AG09309 (cell line): ENCODE measurements around the gene NTM.

Experiments
- DNase-seq: peaks from one replicate; pipeline ENCODE4 v3.0.0-alpha.2; 2010; ENCODE audit warnings: low read depth
- H3K4me3 ChIP-seq: 2 replicates; pipeline ENCODE4 v1.5.1; 2011; ENCODE audit warnings: mild to moderate bottlenecking, low read depth, low read length, moderate library complexity; ENCODE audit not compliant: control insufficient read depth
- TF ChIP-seq, protein P1 (sequence below): IDR thresholded peaks from 2 replicates; pipeline ENCODE4 v1.5.1; 2011; ENCODE audit warnings: mild to moderate bottlenecking, low read depth, low read length, inconsistent platforms; ENCODE audit not compliant: insufficient read depth, control insufficient read depth; ENCODE audit errors: missing control alignments

NTM gene

DNA sequence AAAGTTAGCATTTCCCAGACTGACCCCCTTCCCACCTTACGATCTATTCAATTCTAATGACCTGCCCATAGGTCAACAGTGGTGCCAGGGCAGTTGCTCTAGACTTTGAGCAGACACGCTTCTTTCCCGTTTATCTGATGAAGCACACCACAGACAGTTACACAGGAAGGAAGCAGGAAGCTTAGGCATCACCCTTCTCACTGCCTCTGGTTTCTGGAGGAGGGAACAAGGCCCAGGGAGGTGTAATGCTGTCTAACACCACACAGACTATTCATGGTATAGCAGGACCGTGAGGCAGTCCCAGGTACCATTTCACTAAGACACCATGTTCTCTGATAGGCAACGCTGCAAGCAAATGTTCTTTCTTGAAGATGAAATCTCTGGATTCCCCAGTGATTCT, 279.4 kb downstream of the NTM start:
- DNase-seq: no peak
- no peak overlapping the region for H3K4me3 ChIP-seq
- TF ChIP-seq, protein P1, sequence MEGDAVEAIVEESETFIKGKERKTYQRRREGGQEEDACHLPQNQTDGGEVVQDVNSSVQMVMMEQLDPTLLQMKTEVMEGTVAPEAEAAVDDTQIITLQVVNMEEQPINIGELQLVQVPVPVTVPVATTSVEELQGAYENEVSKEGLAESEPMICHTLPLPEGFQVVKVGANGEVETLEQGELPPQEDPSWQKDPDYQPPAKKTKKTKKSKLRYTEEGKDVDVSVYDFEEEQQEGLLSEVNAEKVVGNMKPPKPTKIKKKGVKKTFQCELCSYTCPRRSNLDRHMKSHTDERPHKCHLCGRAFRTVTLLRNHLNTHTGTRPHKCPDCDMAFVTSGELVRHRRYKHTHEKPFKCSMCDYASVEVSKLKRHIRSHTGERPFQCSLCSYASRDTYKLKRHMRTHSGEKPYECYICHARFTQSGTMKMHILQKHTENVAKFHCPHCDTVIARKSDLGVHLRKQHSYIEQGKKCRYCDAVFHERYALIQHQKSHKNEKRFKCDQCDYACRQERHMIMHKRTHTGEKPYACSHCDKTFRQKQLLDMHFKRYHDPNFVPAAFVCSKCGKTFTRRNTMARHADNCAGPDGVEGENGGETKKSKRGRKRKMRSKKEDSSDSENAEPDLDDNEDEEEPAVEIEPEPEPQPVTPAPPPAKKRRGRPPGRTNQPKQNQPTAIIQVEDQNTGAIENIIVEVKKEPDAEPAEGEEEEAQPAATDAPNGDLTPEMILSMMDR: no peak

DNA sequence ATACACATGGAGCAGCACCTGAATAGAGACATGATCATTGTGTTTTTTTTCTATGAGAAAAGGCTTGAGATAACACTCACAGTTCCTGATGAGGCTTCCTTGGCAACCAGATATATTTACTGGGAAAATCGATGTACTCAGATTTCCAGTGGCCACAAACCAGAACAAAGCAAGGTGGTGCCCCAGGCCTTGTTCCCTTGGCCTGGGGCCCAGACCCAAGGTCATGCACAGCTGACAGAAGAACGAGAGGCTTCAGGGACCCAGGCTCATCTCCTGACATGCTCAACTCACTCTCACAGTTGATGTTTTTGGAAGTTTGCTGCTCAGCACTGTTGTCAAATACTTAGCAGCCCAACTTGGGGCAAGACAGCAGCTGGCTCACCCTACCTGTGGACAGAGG, 281.8 kb downstream of the NTM start:
- no peak overlapping the region for H3K4me3 ChIP-seq
- no peak for DNase-seq
- TF ChIP-seq, protein P1: no peak

DNA sequence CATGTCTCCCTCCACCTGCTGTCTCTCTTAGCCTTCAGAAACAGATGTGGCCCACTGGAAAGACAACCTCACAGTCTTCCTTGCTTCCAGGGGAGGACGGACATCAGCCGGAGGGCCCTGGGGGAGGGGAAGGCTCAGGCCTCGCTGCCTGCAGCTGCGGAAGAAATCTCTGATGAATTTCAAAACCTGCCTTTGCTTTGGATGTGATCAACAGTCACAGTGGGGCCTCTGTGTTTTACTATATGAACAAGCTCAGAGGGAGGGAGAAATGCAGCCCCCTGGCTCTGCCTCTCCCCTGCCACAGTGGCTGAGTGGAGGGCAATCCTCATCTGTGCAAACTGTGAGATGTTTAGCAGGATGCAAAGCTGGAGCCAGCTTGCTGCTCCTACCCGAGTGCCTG, 282.8 kb downstream of the NTM start:
- H3K4me3 ChIP-seq: no peak overlapping the region
- TF ChIP-seq, protein P1: no peak
- no peak for DNase-seq

DNA sequence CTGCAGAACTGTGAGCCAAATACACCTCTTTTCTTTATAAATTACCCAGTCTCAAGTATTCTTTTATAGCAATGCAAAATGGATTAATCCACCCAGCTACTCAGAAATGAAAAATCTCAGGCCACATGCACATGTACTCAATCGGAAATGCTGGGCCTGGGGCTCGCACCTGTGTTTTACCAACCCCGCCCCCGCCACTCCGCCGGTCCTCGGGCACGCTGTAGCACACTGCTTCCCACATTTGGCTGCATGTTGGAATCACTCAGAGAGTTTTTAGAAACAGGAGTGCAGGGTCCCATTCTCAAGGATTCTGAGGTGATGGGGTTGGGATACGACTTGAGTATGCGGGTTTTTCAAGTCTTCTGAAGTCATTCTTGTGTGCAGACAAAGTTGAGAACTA, 284.4 kb downstream of the NTM start:
- TF ChIP-seq, protein P1: no peak
- no peak for DNase-seq
- no peak overlapping the region for H3K4me3 ChIP-seq

DNA sequence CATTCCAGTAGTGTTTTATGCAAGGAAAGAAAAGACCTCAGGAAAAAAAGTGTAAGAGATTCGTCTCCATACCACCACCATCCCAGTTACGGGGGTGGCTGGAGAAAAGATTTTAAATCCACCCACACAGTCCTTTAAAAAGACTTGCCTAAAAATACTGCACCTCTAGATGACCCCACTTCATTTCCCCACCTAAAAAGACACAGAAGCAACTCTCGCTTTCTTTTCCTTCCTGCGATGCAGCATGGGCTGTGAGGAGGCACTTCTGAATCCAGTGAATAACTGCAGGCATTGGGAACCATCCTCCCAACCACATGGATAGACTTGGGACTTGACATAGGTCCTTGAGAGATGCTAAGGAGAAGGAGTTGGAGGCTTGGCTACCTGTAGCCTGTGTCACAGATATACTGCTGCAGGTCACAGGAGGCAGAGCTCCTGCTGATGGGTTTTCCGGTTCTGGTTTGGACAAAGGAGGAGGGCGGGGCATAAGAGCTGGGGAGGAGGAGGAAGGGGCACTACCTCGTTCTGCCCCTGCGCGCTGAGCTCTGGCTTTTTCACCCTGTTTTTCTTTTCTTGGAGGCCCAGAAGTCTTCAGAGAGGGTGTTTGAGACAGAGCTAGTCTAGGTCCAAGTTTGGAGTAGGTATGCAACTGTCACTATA, 285.9 kb downstream of the NTM start:
- no peak for DNase-seq

DNA sequence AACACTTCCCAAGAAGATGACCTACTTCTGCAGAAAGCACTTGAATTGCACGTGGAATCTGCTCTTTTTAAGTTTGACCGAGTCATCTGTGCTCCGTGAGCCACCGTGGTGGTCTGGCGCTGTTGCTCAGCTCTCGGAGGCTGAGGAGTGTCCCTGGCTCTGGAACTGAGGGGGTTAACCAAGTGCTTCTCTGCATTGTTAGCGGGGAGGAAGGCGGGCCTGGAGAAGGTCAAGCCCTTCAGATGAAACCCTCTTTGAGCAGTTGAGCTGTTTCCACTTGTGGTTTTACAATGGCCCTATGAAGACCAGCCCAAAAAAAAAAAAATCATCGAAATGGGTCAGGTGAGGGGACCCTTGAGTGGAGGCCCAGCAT, 286.4 kb downstream of the NTM start:
- no peak for DNase-seq
- no peak overlapping the region for H3K4me3 ChIP-seq
- TF ChIP-seq, protein P1: no peak

More for the DNA sequence above, 285.9 kb downstream of the NTM start:
- no peak overlapping the region for H3K4me3 ChIP-seq
- TF ChIP-seq, protein P1: no peak
